GM21526 (cell line): Measurements from ENCODE around the gene TUFM.
"Not testable (repeated sequence)": the region's sequence is repeated elsewhere in the genome, so short reads cannot be mapped to it uniquely, and the experiment has no call there.

Experiments used
- ATAC-seq: cut with Tn5 transposase; IDR thresholded peaks from one replicate; pipeline ENCODE4 v1.9.1; 2021; ENCODE audit warnings: moderate library complexity; ENCODE audit not compliant: unreplicated experiment, low FRiP score

TUFM gene

GRCh38 chr16:28842696-28843095, 3.5 kb downstream of the TUFM start:
- ATAC-seq = no peak

- no peak for ATAC-seq
Observed at GRCh38 chr16:28839899-28840298, 6.2 kb downstream of the TUFM start.

GRCh38 chr16:28839004-28839639, 7.0 kb downstream of the TUFM start:
- ATAC-seq = no peak

- no peak for ATAC-seq
Observed at GRCh38 chr16:28838558-28838918, 7.6 kb downstream of the TUFM start.

DNA sequence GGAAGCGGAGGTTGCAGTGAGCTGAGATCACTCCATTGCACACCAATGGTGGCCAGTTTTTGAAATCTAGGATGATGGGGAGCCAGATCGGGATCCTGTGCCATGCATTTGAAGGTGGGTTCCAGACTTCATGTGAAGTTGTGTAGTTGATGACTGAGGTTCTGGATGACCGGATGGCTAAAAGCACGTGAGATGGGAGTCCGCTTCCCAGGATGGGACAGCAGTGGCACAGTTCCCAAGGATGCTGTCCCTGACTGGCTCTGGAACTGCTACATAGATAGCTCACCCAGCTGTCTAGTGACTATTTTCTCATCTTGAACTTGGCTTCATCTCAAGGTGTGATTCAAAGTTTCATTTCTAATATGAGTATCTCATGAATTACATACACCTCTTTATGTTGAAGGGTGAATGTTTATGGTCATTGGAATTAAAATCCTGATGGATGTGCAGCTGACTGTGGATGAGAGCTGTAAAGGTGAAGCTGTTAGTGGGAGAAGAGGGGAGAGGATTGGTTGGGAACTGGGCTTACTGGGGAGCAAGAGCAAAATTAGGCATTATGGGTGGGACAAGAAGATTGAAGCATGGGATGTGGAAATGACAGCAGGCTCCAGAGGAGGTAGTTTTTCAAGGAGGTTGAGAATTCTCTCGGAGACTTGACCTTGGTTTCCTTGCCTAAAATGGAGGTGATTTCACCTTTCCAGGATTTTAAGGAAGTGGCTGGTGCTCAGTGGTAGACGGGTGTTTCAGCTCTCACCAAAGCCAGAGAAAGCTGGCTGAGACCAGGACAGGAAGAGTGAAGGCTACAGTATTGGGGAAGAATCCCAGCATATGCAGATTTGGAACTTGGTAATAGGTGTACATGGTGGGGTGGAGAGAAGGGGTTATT, 8.2 kb downstream of the TUFM start:
- no peak for ATAC-seq

DNA sequence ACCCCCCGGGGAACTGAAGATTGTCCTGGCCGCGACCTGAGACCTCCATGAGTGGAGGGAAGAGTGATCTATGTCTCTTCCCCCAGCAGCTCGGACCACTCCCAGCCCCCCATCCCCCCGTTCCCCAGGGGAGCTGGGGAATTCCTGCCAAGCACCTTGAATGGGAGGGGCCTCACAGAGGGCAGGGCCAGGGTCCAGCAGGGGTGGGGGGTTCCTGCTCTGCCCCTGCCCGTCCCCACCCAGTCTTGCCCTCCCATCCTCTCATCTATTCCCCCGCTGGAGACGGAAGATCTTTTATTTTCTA, 9.4 kb downstream of the TUFM start:
- no peak for ATAC-seq

- no peak for ATAC-seq
Observed at GRCh38 chr16:28835864-28836760, 10.0 kb downstream of the TUFM start.

- no peak for ATAC-seq
Observed at GRCh38 chr16:28834873-28835863, 11.0 kb downstream of the TUFM start.

DNA sequence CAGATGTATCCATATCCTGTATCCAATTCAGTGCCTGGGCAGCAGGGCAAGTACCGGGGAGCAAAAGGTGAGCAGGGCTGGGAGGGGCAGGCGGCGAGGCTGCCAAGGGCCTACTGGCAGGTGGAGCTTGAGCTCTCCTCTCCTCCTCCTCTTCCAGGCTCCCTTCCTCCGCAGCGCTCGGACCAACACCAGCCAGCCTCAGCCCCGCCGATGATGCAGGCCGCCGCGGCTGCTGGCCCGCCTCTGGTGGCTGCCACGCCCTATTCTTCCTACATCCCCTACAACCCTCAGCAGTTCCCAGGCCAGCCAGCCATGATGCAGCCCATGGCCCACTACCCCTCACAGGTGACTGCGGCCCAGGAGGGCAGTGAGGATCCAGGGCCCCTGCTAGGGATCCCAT, 11.8 kb downstream of the TUFM start:
- no peak for ATAC-seq

- ATAC-seq = no peak
Observed at GRCh38 chr16:28830531-28830930, 15.6 kb downstream of the TUFM start.

GRCh38 chr16:28829747-28830146, 16.4 kb downstream of the TUFM start:
- ATAC-seq = no peak

GRCh38 chr16:28826141-28826540, 20.0 kb downstream of the TUFM start:
- no peak for ATAC-seq

DNA sequence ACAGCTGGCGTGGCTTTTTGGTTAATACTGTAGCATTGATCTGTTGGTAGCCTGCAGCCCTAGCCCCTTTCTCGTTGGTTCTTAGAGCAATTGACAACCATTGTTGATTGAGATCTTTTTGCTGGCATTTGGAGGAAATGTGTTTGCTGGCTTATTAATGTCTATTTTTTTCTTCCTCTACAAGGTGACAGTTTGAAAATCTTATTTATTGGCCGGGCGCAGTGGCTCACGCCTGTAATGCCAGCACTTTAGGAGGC, 21.5 kb downstream of the TUFM start:
- ATAC-seq = no peak

DNA sequence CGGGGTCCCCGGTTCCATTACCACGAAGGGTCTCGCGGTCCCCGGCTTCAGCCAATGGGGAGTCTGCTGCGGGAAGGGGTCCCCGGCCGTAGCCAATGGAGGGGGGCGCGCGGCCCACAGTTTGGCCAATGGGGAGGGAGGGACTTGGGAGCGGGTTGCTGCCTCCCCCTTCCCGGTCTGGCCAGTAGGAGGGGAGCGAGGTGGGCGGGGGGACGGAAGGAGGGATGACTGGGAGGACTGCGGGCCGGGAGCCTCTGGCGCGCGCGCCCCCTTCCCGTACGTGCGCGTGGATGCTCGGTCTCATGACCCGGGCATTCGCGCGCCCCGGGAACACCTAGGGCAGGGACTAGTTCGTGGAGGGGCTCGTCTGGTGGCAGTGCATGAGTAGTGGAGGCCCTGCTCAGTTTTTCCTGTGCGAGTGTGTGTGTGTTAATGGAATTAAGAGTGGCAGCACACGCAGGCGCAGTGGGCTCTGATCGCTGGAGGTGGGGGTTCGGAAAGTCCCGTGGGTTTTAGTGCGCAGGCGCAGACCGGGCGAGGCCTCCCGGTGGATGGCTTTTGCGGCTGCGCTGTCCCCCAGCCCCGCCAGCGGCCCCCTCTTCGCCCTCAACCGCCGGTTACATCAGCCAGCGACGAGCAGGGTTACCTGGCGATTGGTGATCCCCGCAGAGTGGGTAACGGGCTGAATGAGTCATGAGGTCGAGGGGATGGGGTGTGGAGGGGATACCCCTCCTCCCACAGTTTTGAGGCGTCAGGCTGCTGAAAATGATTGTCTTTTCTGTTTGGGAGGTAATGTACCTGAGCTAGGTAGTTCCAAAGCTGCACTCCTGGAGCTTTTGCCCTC, 22.1 kb downstream of the TUFM start:
- peak; percentile 44 for ATAC-seq

DNA sequence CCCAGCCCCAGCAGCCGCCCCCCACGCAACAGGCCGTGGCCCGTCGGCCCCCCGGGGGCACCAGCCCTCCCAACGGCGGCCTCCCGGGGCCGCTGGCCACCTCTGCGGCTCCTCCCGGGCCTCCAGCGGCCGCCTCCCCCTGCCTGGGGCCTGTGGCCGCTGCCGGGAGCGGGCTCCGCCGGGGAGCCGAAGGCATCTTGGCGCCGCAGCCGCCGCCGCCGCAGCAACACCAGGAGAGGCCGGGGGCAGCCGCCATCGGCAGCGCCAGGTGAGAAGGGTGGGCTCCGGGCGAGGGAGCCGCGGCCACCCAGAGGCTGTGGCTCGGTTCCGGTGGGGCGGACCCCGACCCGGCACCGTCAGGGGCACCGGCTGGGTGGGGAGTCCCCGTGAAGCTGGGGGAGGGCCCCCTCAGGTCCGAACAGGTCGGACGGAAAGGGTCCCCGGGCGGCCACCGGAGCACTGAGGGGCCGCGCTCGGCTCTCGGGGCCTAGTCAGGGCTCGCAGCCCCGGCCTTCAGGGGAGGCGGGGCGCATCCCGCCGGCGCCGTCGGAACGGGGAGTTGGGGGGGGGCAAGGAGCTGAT, 22.8 kb downstream of the TUFM start:
- peak; percentile 17 for ATAC-seq

DNA sequence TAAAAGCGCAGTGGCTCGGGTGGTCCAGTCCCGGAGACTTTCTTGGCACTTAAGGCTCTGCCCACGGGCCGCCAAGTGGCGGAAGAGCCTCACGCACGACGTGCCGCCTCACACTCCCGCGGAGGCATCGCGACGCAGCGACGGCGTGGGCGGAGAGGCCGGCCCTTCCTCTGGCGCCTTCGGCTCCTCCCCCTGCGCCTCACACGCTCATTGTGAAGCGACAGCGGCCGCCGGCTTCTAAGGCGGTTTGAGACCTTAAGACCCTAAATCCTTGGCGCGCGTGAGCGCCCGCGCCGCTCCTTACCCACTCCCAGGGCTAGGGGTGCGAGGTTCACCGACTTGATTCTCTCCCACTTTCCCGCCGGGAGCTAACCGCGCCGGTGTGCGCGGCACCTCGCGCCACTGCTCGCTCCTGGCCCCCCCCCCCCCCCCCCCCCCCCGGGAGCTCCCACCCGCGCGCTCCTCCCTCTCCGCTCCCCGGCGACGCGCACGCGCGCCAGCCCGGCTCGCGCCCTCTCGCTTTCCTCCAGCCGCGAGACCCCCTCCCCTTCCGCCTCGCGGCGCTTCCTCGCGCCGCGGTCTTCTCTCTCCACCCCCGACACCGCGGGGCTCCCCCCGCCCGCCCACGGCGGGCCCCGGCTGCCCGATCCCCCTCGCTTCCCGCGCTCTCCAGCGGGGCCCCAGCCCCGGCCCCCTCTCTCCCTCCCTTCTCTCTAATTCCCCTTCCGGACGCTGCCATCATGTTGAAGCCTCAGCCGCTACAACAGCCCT, 23.4 kb downstream of the TUFM start, which contains the start of gene ATXN2L:
ATXN2L (plus strand) TSS at position 480 of the 771 bp plus-strand sequence; CDS start at position 741, 261 bp downstream.
- ATAC-seq = peak; percentile 44

GRCh38 chr16:28821874-28822519, 24.2 kb downstream of the TUFM start:
- no peak for ATAC-seq

DNA sequence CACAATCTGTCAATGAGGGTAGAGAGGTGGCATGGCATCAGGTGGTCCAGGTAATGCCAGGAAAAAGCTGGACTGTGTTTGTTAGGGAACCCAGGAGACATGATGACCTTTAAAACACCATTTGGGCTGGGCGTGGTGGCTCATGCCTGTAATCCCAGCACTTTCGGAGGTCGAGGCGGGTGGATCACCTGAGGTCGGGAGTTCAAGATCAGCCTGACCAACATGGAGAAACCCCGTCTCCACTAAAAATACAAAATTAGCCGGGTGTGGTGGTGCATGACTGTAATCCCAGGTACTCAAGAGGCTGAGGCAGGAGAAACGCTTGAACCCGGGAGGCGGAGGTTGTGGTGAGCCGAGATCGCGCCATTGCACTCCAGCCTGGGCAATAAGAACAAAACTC, 25.6 kb downstream of the TUFM start:
- ATAC-seq = not testable (repeated sequence)
